RWPE2 (cell line): ENCODE results near the gene OR2AG2.

ENCODE experiments used
- ATAC-seq: fragments of 200-7000 bp; cut with Tn5 transposase; 3 replicates; pipeline ENCODE4 v1.9.1; 2021; ENCODE audit warnings: low read depth
- DNase-seq: peaks from one replicate; pipeline ENCODE4 v3.0.0-alpha.2; 2020; ENCODE audit warnings: low spot score
- H3K27ac ChIP-seq: fragments of 450-650 bp; 2 replicates; pipeline ENCODE4 v1.5.1; 2017; ENCODE audit warnings: mild to moderate bottlenecking; ENCODE audit not compliant: poor library complexity, severe bottlenecking
- H3K27me3 ChIP-seq: fragments of 250-450 bp; sonication (Bioruptor Pico); 2 replicates; pipeline ENCODE4 v1.5.1; 2021; ENCODE audit warnings: mild to moderate bottlenecking, moderate library complexity; ENCODE audit not compliant: insufficient read depth, poor library complexity, severe bottlenecking
- H3K36me3 ChIP-seq: fragments of 250-450 bp; sonication (Bioruptor Pico); 2 replicates; pipeline ENCODE4 v1.5.1; 2020; ENCODE audit warnings: low read depth, mild to moderate bottlenecking, moderate library complexity
- H3K4me1 ChIP-seq: fragments of 250-450 bp; sonication (Bioruptor Pico); 2 replicates; pipeline ENCODE4 v1.5.1; 2021; ENCODE audit warnings: mild to moderate bottlenecking, moderate library complexity; ENCODE audit not compliant: insufficient read depth, poor library complexity, severe bottlenecking
- H3K4me3 ChIP-seq: fragments of 250-450 bp; sonication (Bioruptor Pico); 2 replicates; pipeline ENCODE4 v1.5.1; 2021; ENCODE audit warnings: mild to moderate bottlenecking, moderate library complexity; ENCODE audit not compliant: severe bottlenecking
- H3K9me3 ChIP-seq: fragments of 250-450 bp; sonication (Bioruptor Pico); 2 replicates; pipeline ENCODE4 v1.5.1; 2021; ENCODE audit warnings: mild to moderate bottlenecking, moderate library complexity; ENCODE audit not compliant: severe bottlenecking
- CTCF ChIP-seq: fragments of 450-650 bp; IDR thresholded peaks from one replicate; pipeline ENCODE4 v1.5.1; 2017; ENCODE audit warnings: mild to moderate bottlenecking, moderate library complexity; ENCODE audit not compliant: poor library complexity, severe bottlenecking

Gene OR2AG2

DNA sequence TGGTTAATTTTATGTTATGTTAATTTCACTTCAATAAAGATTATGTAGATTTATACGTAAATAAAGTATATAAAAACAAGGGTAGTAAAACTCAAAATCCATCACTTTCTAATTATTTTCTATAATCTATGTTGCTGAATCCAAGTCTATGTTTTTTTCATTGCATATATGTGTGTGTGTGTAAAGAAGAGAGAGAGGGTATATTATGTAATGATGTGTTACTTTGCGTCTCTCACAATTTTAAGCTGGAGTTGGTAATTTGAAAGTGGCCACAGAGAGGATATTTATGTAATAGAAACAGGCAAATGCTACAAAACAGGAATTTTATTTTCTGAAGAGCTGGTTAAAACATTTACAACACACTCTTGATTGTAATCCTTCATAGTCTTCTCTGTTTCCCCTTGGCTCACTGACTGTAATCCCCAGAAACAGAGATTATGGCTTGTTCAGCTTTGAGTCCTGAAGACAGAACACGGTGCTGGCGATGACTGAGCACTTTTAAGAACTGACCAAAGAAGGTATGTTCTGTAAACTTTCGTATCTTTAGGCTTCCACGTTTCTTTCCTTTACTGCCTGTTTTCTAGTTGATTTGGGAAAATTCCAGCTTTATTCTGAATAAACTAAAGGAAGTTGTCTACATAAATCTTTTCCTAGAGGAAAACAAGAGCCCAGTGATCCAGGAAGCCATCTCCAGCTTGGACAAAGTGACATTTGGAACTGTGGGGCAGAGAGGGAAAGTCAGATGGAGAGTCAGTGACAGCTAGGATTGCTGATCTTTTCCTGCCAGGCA, 43.6 kb downstream of the OR2AG2 start:
- H3K36me3 ChIP-seq, result no peaks in the 10 kb centered on the region
- no peaks in the 10 kb centered on the region for H3K9me3 ChIP-seq
- H3K4me3 ChIP-seq, result no peak overlapping the region
- no peak for DNase-seq
- H3K4me1 ChIP-seq, result no peaks in the 10 kb centered on the region
- no peak for TF ChIP-seq CTCF
- ATAC-seq, result no peak
- H3K27ac ChIP-seq, result no peak overlapping the region
- no peaks in the 10 kb centered on the region for H3K27me3 ChIP-seq

GRCh38 chr11:6725386-6725896, 46.3 kb downstream of the OR2AG2 start:
- no peak for ATAC-seq
- H3K27ac ChIP-seq, result no peak overlapping the region
- no peaks in the 10 kb centered on the region for H3K36me3 ChIP-seq
- TF ChIP-seq CTCF, result no peak
- H3K4me3 ChIP-seq, result no peak overlapping the region
- DNase-seq, result no peak
- no peaks in the 10 kb centered on the region for H3K27me3 ChIP-seq
- H3K9me3 ChIP-seq, result no peaks in the 10 kb centered on the region
- H3K4me1 ChIP-seq, result no peaks in the 10 kb centered on the region

DNA sequence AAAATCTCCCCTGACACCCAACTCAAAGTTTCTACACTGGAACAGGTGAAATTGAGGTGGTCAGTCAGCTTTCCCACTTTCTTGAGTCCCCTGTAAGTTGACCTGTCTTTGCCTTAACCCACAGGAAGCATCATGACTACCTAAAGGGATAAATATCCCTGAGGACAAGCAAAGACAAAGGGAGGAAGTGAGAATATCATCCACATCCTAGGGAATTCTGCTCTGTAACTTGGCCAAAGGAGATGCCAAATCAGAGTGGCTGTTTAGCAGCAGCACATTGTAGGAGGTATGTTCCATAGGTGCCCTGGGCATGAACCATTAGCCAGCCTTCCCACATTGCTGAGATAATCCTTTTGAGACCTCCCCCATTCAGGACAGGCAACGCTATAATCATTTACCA, 47.8 kb downstream of the OR2AG2 start:
- DNase-seq, result no peak
- no peak overlapping the region for H3K27ac ChIP-seq
- H3K36me3 ChIP-seq, result no peaks in the 10 kb centered on the region
- H3K9me3 ChIP-seq, result no peaks in the 10 kb centered on the region
- no peak for TF ChIP-seq CTCF
- no peaks in the 10 kb centered on the region for H3K27me3 ChIP-seq
- H3K4me1 ChIP-seq, result no peaks in the 10 kb centered on the region
- no peak overlapping the region for H3K4me3 ChIP-seq
- ATAC-seq, result no peak

DNA sequence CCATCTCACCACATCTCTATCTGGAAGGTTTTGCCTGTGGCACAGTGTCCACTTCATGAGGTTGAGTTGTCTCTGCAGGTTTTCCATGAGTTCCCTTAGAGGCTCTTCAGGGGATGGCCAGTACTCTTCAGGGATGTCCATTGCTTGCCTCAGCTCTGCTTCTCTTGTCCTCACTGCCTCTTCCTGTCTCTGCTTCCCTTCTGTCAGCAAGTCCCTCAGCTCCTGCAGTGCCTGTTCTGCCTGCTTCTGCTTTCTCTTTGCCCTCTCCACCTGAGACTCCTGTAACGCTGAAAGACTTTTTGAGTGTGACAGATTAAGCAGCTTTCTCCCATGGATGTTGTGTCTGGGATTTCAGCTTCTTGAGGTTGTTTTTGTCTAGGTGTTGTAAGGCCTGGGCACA, 50.4 kb downstream of the OR2AG2 start:
- Histone ChIP-seq H3K4me3 (no peak overlapping the region), H3K9me3 (no peaks in the 10 kb centered on the region), H3K36me3 (no peaks in the 10 kb centered on the region), H3K4me1 (no peaks in the 10 kb centered on the region), H3K27ac (no peak overlapping the region), H3K27me3 (no peaks in the 10 kb centered on the region)
- ATAC-seq, result no peak
- no peak for DNase-seq
- no peak for TF ChIP-seq CTCF

- Histone ChIP-seq H3K36me3 (no peaks in the 10 kb centered on the region), H3K27me3 (no peaks in the 10 kb centered on the region), H3K9me3 (no peaks in the 10 kb centered on the region), H3K27ac (no peak overlapping the region), H3K4me1 (no peaks in the 10 kb centered on the region), H3K4me3 (no peak overlapping the region)
- no peak for TF ChIP-seq CTCF
- DNase-seq, result no peak
- ATAC-seq, result no peak
Measured at GRCh38 chr11:6719576-6719975, 52.2 kb downstream of the OR2AG2 start.
